Muscle layer of duodenum (tissue), 2 donors: ENCODE measurements around the gene GCA.

Experiments used
- H3K27ac ChIP-seq: one replicate; pipeline ENCODE4 v1.7.0; 2013; ENCODE audit warnings: mild to moderate bottlenecking, low read length
- H3K27me3 ChIP-seq: one replicate; pipeline ENCODE4 v1.7.0; 2013; ENCODE audit warnings: low read depth, mild to moderate bottlenecking, control low read depth, low read length
- H3K36me3 ChIP-seq, 2 donors: one replicate each; pipeline ENCODE4 v1.7.0; 2013; ENCODE audit warnings: low read length in 2 of 2, control low read depth in 1 of 2, mild to moderate bottlenecking in 1 of 2; ENCODE audit not compliant: insufficient read depth in 2 of 2, control insufficient read depth in 1 of 2
- H3K4me1 ChIP-seq, 2 donors: one replicate each; pipeline ENCODE4 v1.7.0; 2013; ENCODE audit warnings: low read length in 2 of 2, mild to moderate bottlenecking in 2 of 2, control low read depth in 1 of 2, moderate library complexity in 1 of 2; ENCODE audit not compliant: insufficient read depth in 2 of 2, control insufficient read depth in 1 of 2
- H3K4me3 ChIP-seq, 2 donors: one replicate each; pipeline ENCODE4 v1.7.0; 2013; ENCODE audit warnings: low read length in 2 of 2, low read depth in 1 of 2, mild to moderate bottlenecking in 1 of 2
- H3K9me3 ChIP-seq, 2 donors: one replicate each; pipeline ENCODE4 v1.7.0; 2013; ENCODE audit warnings: low read length in 2 of 2, control low read depth in 1 of 2, mild to moderate bottlenecking in 1 of 2; ENCODE audit not compliant: control insufficient read depth in 1 of 2
- donor health status: healthy.

The GCA gene

GRCh38 chr2:162330881-162331280 lies 13.1 kb upstream of the GCA start:
- Histone ChIP-seq H3K4me3 (no peak overlapping the region), H3K27ac (no peak overlapping the region), H3K9me3 (no peaks in the 10 kb centered on the region), H3K36me3 (no peaks in the 10 kb centered on the region), H3K27me3 (no peaks in the 10 kb centered on the region), H3K4me1 (no peaks in the 10 kb centered on the region)

- Histone ChIP-seq H3K36me3 (no peaks in the 10 kb centered on the region), H3K4me1 (no peaks in the 10 kb centered on the region), H3K9me3 (no peaks in the 10 kb centered on the region), H3K27me3 (no peaks in the 10 kb centered on the region), H3K4me3 (no peak overlapping the region), H3K27ac (no peak overlapping the region)
Measured at GRCh38 chr2:162333968-162334367, 10.0 kb upstream of the GCA start.

- H3K27ac ChIP-seq, result no peak overlapping the region
- no peak overlapping the region for H3K4me3 ChIP-seq
- H3K9me3 ChIP-seq, result no peaks in the 10 kb centered on the region
- no peaks in the 10 kb centered on the region for H3K36me3 ChIP-seq
- no peaks in the 10 kb centered on the region for H3K4me1 ChIP-seq
- H3K27me3 ChIP-seq, result no peaks in the 10 kb centered on the region
Measured at GRCh38 chr2:162337868-162338267, 6.1 kb upstream of the GCA start.

GRCh38 chr2:162340822-162341221 lies 3.1 kb upstream of the GCA start:
- H3K27ac ChIP-seq, result no peak overlapping the region
- no peaks in the 10 kb centered on the region for H3K27me3 ChIP-seq
- H3K9me3 ChIP-seq, result no peaks in the 10 kb centered on the region
- H3K36me3 ChIP-seq, result no peaks in the 10 kb centered on the region
- H3K4me3 ChIP-seq, result no peak overlapping the region
- H3K4me1 ChIP-seq, result peaks cover 0 to 3% of the 10 kb centered on the region in 2 donors

GRCh38 chr2:162342321-162342720 lies 1.6 kb upstream of the GCA start:
- H3K9me3 ChIP-seq, result no peaks in the 10 kb centered on the region
- no peak overlapping the region for H3K27ac ChIP-seq
- H3K4me1 ChIP-seq, result peaks cover 0 to 3% of the 10 kb centered on the region in 2 donors
- no peaks in the 10 kb centered on the region for H3K27me3 ChIP-seq
- no peaks in the 10 kb centered on the region for H3K36me3 ChIP-seq
- no peak overlapping the region for H3K4me3 ChIP-seq

GRCh38 chr2:162342841-162343240 lies 1.1 kb upstream of the GCA start:
- Histone ChIP-seq H3K4me3 (peak overlapping the region in 1 of 2 donors; percentile 92), H3K27me3 (no peaks in the 10 kb centered on the region), H3K36me3 (no peaks in the 10 kb centered on the region), H3K9me3 (no peaks in the 10 kb centered on the region), H3K27ac (no peak overlapping the region), H3K4me1 (peaks cover 0 to 3% of the 10 kb centered on the region in 2 donors)

- H3K4me3 ChIP-seq, result peak overlapping the region; percentile 86 to 92
- no peak overlapping the region for H3K27ac ChIP-seq
- H3K9me3 ChIP-seq, result no peaks in the 10 kb centered on the region
- H3K27me3 ChIP-seq, result no peaks in the 10 kb centered on the region
- H3K4me1 ChIP-seq, result peaks cover 0 to 3% of the 10 kb centered on the region in 2 donors
- no peaks in the 10 kb centered on the region for H3K36me3 ChIP-seq
Measured at GRCh38 chr2:162343492-162343823, 474 bp upstream of the GCA start.

- H3K4me1 ChIP-seq, result peaks cover 0 to 3% of the 10 kb centered on the region in 2 donors
- peak overlapping the region; percentile 86 to 92 for H3K4me3 ChIP-seq
- H3K9me3 ChIP-seq, result no peaks in the 10 kb centered on the region
- no peaks in the 10 kb centered on the region for H3K27me3 ChIP-seq
- no peaks in the 10 kb centered on the region for H3K36me3 ChIP-seq
- peak overlapping the region; percentile 82 for H3K27ac ChIP-seq
Measured at GRCh38 chr2:162344617-162344950, 652 bp downstream of the GCA start.

- Histone ChIP-seq H3K4me3 (no peak overlapping the region), H3K27ac (no peak overlapping the region), H3K4me1 (peaks cover 0 to 15% of the 10 kb centered on the region in 2 donors), H3K36me3 (no peaks in the 10 kb centered on the region), H3K9me3 (no peaks in the 10 kb centered on the region), H3K27me3 (no peaks in the 10 kb centered on the region)
Measured at GRCh38 chr2:162365392-162365791, 21.5 kb downstream of the GCA start.

- Histone ChIP-seq H3K36me3 (no peaks in the 10 kb centered on the region), H3K27me3 (no peaks in the 10 kb centered on the region), H3K4me3 (no peak overlapping the region), H3K4me1 (peaks cover 0 to 15% of the 10 kb centered on the region in 2 donors), H3K27ac (no peak overlapping the region), H3K9me3 (no peaks in the 10 kb centered on the region)
Measured at GRCh38 chr2:162368494-162368893, 24.6 kb downstream of the GCA start.

GRCh38 chr2:162369551-162369950 lies 25.6 kb downstream of the GCA start:
- H3K4me3 ChIP-seq, result no peak overlapping the region
- peaks cover 0 to 15% of the 10 kb centered on the region in 2 donors for H3K4me1 ChIP-seq
- no peaks in the 10 kb centered on the region for H3K9me3 ChIP-seq
- H3K27me3 ChIP-seq, result no peaks in the 10 kb centered on the region
- no peaks in the 10 kb centered on the region for H3K36me3 ChIP-seq
- no peak overlapping the region for H3K27ac ChIP-seq

- no peaks in the 10 kb centered on the region for H3K36me3 ChIP-seq
- H3K27me3 ChIP-seq, result no peaks in the 10 kb centered on the region
- H3K4me1 ChIP-seq, result peaks cover 0 to 15% of the 10 kb centered on the region in 2 donors
- H3K4me3 ChIP-seq, result no peak overlapping the region
- no peak overlapping the region for H3K27ac ChIP-seq
- H3K9me3 ChIP-seq, result no peaks in the 10 kb centered on the region
Measured at GRCh38 chr2:162370931-162371330, 27.0 kb downstream of the GCA start.
